Pancreas (tissue), 10 donors: ENCODE data around the gene PALM3. TPM values are rescaled to one million over a fixed set of nuclear protein-coding genes. Genes with fewer than 3 reads are reported as not detected.
A peak's percentile ranks its signal among the peaks of the same experiment; 100 is the strongest.
"Not testable (repeated sequence)": the region's sequence is repeated elsewhere in the genome, so short reads cannot be mapped to it uniquely, and the experiment has no call there.

Source experiments
- ATAC-seq, 4 donors: fragments of 200-7000 bp; cut with Tn5 transposase; one replicate each; pipeline versions ENCODE4 v1.8.0 to v1.9.1; 2020; ENCODE audit warnings: mild to moderate bottlenecking in 4 of 4, moderate library complexity in 4 of 4
- DNase-seq, 6 donors: peaks; one replicate each; pipeline ENCODE4 v3.0.0-alpha.2; 2020
- FAIRE-seq: peaks from 2 replicates; lab custom pipeline; 2012; peaks lifted over from hg19 to GRCh38; lab: Jason Lieb, UNC
- H3K27ac ChIP-seq, 4 donors: fragments of 200-600 bp; sonication (generic); 1 replicate in 3 of 4; 2 replicates in 1 of 4; pipeline versions ENCODE4 v1.5.0 to v1.8.0; 2020
- H3K27me3 ChIP-seq, 4 donors: fragments of 200-600 bp; one replicate each; pipeline ENCODE4 v1.8.0; 2021
- H3K36me3 ChIP-seq, 3 donors: fragments of 200-600 bp; sonication (generic) in 1 of 3; one replicate each; pipeline versions ENCODE4 v1.5.0 to v1.8.0; 2020 to 2021
- H3K4me1 ChIP-seq, 3 donors: fragments of 200-600 bp; one replicate each; pipeline ENCODE4 v1.8.0; 2021
- H3K4me3 ChIP-seq, 4 donors: fragments of 200-600 bp; sonication (generic) in 2 of 4; one replicate each; pipeline versions ENCODE4 v1.5.0 to v1.8.0; 2020 to 2021
- H3K9me3 ChIP-seq, 4 donors: fragments of 200-600 bp; one replicate each; pipeline ENCODE4 v1.8.0; 2021
- CTCF ChIP-seq, 4 donors: fragments of 200-600 bp; sonication (generic) in 3 of 4; IDR thresholded peaks; one replicate each; pipeline versions ENCODE4 v1.5.0 to v1.8.0; 2021; ENCODE audit warnings: antibody characterized with exemption in 4 of 4
- WGBS, 2 donors: extraction: QIAGEN DNeasy Blood & Tissue Kit; methylation state at CpG; one replicate each; pipeline ENCODE4 v1.1.7; 2013; 5-methylcytosine and 5-hydroxymethylcytosine counted together
- intact Hi-C, 3 donors: fragments of 100-400 bp; cut with DNase I; formaldehyde crosslinking; loops; one replicate each; pipeline versions ENCODE4 v1.11.1 to v1.14.2; 2022
- polyA plus RNA-seq, 2 donors: library from polyadenylated mRNA; stranded (reverse); fragments of 200-250 nt; gene quantifications; one replicate each; pipeline ENCODE4 v1.2.3, GENCODE V29; 2013
- total RNA-seq, 6 donors: library from RNA; stranded (reverse); fragmentation: NEBNext Ultra II Directional in 4 of 6; extraction: Animal tissue kit (Norgen Biotek cat#: 25700) in 4 of 6; gene quantifications; one replicate each; pipeline versions ENCODE4 v1.2.1 to v1.2.4, GENCODE V29; 2021 to 2023
- donor health status: healthy with polysubstance abuse.
- donor health status: DM: no; HTN: no; CAD: no; lungs with moderate emphysema.
- donor health status: DM: no; HTN: no; CAD: no.
- donor health status: control.
- donor health status: control.
- donor health status: Bipolar disorder and iron deficiency.
- donor health status: DM: yes; HTN: yes; CAD: no.
- donor health status: DM: no; HTN: no; CAD: no.
- donor health status: DM: no; HTN: no; CAD: no.
- donor health status: DM: yes; HTN: yes; CAD: no.

The PALM3 gene
- total and polyA plus RNA-seq, 8 donors, result 5.6 to 155 (median 17.9) TPM

DNA sequence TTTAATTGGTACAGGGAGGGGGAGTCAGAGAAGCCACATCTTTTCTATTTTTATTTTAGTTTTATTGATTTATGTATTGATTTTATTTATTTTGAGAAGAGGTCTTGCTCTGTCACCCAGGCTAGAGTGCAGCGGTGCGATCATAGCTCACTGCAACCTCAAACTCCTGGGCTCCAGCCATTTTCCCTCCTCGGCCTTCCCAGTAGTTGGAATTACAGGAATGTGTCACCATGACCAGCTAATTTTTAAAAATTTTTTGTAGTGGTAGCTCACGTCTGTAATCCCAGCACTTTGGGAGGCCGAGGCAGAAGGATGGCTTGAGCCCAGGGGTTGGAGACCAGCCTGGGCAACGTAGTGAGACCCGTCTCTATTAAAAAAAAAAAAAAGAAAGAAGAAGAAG lies 26.2 kb downstream of the PALM3 start:
- FAIRE-seq (no peak), ATAC-seq (no peak), DNase-seq (no peak)
- no peaks in the 10 kb centered on the region for H3K27me3 ChIP-seq
- H3K36me3 ChIP-seq, result no peaks in the 10 kb centered on the region
- H3K27ac ChIP-seq, result no peak overlapping the region
- WGBS, 2 donors, result 86% methylated on average over 7 of the region's 7 CpGs
- H3K4me1 ChIP-seq, result peaks cover 0 to 3% (median 0%) of the 10 kb centered on the region in 3 donors
- H3K9me3 ChIP-seq, result no peaks in the 10 kb centered on the region
- no peak overlapping the region for H3K4me3 ChIP-seq
- TF ChIP-seq CTCF (IDR thresholded peaks at IDR 0.05), result no peak
- intact Hi-C loops, result no loop called here

- H3K9me3 ChIP-seq, H3K36me3 ChIP-seq, H3K4me1 ChIP-seq, ATAC-seq, H3K27me3 ChIP-seq, FAIRE-seq, intact Hi-C loops, DNase-seq, H3K27ac ChIP-seq, H3K4me3 ChIP-seq: not testable (repeated sequence)
- WGBS, 2 donors, result 88 to 91% methylated on average over 12 of the region's 12 CpGs
Measured at GRCh38 chr19:14035159-14035558, 26.7 kb downstream of the PALM3 start.

GRCh38 chr19:14033946-14034345 lies 27.9 kb downstream of the PALM3 start:
- Histone ChIP-seq H3K4me1 (peaks cover 0 to 3% (median 0%) of the 10 kb centered on the region in 3 donors), H3K36me3 (no peaks in the 10 kb centered on the region), H3K27ac (no peak overlapping the region), H3K4me3 (no peak overlapping the region), H3K9me3 (no peaks in the 10 kb centered on the region), H3K27me3 (no peaks in the 10 kb centered on the region)
- intact Hi-C loops, result no loop called here
- no peak for FAIRE-seq
- no peak for TF ChIP-seq CTCF (IDR thresholded peaks at IDR 0.05)
- 94 to 97% methylated on average over 2 of the region's 2 CpGs for WGBS, 2 donors
- no peak for DNase-seq
- no peak for ATAC-seq

- Histone ChIP-seq H3K9me3 (no peaks in the 10 kb centered on the region), H3K27me3 (no peaks in the 10 kb centered on the region), H3K27ac (peak within 1 kb of the TSS in 3 of 4 donors; percentile 45 to 59 (median 57)), H3K36me3 (no peaks in the 10 kb centered on the region), H3K4me1 (peaks cover 0 to 3% (median 0%) of the 10 kb centered on the region in 3 donors), H3K4me3 (peak within 1 kb of the TSS; percentile 37 to 67 (median 48))
- FAIRE-seq (no peak), ATAC-seq (peak; percentile 74 to 90 (median 90)), DNase-seq (peak; percentile 55 to 89 (median 62))
- peak; percentile 38 to 63 (median 50) for TF ChIP-seq CTCF (IDR thresholded peaks at IDR 0.05)
- WGBS, 2 donors, result 0 to 1% methylated on average over 54 to 63 of the region's 63 CpGs
- intact Hi-C loops, result no loop called here
Measured at GRCh38 chr19:14031719-14032480, 30.0 kb downstream of the PALM3 start, which contains the start of gene IL27RA. IL27RA (plus strand) TSS chr19:14031762; CDS start chr19:14031873, 111 bp downstream.

- no peaks in the 10 kb centered on the region for H3K9me3 ChIP-seq
- 26 to 29% methylated on average over 20 of the region's 20 CpGs for WGBS, 2 donors
- no peak for ATAC-seq
- no peak for DNase-seq
- H3K27ac ChIP-seq, result peak overlapping the region in 3 of 4 donors; percentile 45 to 59 (median 57)
- no peaks in the 10 kb centered on the region for H3K27me3 ChIP-seq
- intact Hi-C loops, result no loop called here
- peak overlapping the region; percentile 37 to 67 (median 48) for H3K4me3 ChIP-seq
- no peaks in the 10 kb centered on the region for H3K36me3 ChIP-seq
- FAIRE-seq, result no peak
- peaks cover 0 to 3% (median 0%) of the 10 kb centered on the region in 3 donors for H3K4me1 ChIP-seq
- no peak for TF ChIP-seq CTCF (IDR thresholded peaks at IDR 0.05)
Measured at GRCh38 chr19:14030997-14031718, 30.7 kb downstream of the PALM3 start.
